GM11168 (cell line): ENCODE measurements around the gene MS4A10.

Experiments
- in situ Hi-C: fragments of 300-500 bp; cut with MboI; formaldehyde crosslinking; loops from one replicate; pipeline ENCODE4 v1.12.0; 2022; ENCODE audit warnings: low sequenced_read_pairs; ENCODE audit not compliant: unreplicated experiment

The MS4A10 gene

DNA sequence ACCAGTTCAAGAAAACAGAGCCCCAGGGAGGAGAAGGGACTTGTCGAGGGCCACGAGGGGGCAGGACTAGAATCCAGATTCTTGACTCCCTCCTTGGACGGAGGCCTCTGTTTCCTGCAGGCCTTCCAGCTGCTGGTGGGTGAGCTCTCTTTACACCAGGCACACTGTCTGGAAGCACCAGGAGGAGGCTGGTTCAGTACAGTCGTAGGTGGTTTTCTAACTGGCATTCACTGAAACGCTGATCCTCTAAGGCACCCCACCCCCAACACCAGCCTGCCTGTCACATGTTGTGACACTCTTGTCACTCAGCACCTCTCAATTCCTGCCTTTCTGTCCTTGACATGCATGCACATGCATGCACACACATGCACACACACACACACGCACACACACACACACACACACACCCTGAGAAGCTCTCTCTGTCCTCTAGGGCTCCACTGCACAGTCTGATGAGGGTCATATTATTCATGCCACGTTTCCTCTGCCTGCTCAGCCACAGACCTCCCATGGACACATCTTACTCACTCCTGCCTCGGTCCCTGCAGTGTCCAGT, 751 bp downstream of the MS4A10 start:
- in situ Hi-C loops: no loop called here

GRCh38 chr11:60786811-60787567, 1.9 kb downstream of the MS4A10 start:
- in situ Hi-C loops: no loop called here

DNA sequence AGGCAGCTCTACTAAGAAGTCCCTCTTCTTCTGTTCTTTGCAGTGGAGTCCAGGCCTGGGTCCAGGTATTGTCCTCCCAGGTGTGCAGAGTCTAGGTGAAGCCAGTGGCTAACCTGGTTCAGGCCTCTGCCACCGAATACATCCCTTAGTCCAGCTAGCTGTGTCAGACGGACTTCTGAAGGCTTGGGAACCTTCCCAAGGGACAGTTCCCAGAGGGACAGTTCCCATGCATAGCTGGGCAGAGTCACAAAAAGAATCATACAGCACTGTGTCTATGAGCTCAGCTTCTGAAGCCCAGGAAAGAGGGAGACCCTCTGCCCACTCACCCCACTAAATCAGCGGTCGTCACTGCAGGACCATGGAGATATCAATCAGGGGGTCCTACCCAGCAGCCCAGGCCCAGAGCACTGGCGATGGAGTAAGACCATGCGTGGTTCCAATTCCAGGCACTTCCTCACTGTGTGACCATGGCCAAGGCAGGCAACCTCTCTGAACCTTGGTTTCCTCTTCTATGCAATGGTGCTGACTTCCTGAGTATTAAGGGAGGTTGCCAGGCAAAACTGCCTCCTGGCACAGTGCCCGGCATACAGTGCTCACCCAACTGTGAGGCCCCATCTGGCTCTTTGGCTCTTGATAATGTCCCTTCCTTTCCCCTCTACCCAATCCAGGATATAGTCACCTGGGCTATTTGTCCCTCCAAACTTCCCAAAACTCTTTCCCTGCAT, 3.4 kb downstream of the MS4A10 start:
- in situ Hi-C loops: no loop called here

DNA sequence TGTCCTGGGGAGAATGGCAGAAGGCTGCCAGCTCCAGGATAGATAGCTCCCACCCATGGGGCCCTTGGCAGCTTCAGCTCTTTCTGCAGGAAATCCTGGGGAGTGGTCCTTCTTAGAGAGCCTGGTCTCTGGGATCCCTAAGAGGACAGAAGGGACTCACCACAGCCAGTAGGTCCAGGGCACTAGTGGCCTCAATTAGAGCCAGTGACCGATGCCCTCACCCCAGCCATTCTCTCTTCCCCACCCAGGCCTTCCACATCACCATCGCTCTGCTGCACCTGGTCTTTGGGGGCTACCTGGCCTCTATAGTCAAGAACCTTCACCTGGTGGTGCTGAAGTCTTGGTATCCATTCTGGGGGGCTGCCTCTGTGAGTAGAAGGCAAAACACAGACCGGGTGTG, 5.6 kb downstream of the MS4A10 start:
- in situ Hi-C loops: no loop called here

DNA sequence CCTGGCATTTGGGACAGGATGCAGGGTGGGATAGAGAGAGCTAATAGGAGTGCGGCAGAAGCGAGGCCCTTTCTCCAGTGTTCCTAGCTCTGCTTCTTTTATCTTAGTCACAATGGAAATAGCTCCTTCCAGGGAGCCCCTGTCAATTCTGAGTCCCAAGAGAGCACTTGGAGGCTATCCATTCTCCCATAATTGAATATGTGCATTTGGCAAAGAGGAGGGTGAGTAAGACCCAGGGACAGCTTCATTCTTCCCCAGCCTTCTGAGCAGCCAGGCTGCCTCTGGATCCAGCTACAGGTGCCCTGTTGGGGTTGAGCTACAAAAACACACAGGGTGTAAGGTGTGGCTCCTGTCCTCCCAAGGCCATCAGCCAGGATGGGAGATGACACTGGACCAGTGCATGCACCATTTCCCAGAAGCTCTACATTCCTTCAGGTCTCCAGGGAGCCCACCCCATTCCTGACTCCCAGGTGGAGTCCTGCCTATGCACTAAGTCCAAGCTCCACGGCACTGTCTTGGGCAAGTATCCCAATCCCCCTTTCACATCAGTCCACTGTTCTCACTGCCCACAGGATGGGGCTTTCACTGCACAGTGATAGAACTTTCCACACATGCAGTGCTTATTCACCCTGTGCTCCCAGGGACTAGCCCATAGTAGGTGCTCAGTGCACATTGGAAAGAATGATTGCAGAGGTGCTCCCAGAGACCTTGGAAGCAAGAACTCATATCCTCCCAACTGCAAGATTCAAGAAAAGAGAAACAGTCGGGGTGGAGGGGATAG, 6.2 kb downstream of the MS4A10 start:
- in situ Hi-C loops: no loop called here

DNA sequence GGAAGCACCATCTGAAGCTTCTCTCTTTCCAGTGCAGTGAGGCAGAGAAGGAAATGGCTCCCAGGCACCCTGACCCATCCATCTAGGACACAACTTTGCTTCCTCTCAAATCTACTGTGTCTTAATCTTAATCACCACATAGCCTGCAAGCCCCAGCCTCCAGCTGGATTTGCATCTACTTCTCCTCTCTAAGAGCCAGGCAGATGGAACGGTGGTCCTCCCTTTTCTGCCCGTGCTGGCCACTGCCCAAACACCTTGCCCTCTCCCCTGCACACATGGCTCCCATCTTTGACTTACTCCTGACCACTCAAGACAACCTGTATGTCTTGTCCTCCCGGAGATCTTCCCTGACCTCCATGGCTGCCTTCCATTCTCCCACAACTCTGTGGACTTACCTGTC, 7.4 kb downstream of the MS4A10 start:
- in situ Hi-C loops: no loop called here

DNA sequence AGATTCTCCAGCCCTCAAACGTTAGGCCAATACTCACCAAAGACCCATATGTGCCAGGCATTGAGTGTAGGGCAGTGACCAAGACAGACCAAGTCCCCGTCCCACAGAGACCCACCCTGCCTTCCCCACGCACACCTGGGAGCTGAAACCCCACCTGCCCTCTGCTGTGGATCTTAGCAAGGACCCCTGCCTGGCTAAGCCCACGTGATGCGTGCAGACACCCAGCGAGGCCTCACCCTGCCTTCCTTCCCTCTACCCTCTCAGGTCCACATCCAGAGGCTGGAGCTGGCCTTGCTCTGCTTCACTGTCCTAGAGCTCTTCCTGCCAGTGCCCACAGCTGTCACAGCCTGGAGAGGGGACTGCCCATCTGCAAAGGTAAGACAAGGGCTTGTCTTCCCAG, 10.2 kb downstream of the MS4A10 start:
- in situ Hi-C loops: no loop called here

- in situ Hi-C loops: no loop called here
These were observed 12.9 kb downstream of the MS4A10 start for GRCh38 chr11:60797846-60798630.

GRCh38 chr11:60798631-60799030, 13.5 kb downstream of the MS4A10 start:
- in situ Hi-C loops: no loop called here

- in situ Hi-C loops: no loop called here
These were observed 16.1 kb downstream of the MS4A10 start for GRCh38 chr11:60801194-60801593.

GRCh38 chr11:60803273-60803936, 18.3 kb downstream of the MS4A10 start:
- in situ Hi-C loops: no loop called here

GRCh38 chr11:60809249-60809648, 24.1 kb downstream of the MS4A10 start:
- in situ Hi-C loops: no loop called here

DNA sequence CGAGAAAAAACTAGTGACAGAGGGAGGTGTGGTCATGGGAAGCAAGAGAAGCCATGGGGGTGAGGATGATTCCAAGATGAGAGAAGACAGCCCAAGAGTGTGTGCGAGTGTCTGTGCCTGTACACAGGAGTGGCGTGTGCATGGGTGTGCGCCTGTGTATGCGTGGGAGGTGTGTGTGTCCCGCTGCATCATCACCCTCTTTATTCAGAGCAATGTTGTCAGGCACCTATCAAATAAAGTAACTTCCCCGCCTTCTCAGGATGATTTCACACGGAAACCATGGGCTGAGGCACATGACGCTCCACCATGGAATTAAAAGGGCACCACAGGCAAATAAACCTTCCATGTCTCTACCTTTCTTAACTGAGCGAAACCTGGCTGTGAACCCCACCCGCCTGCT, 24.6 kb downstream of the MS4A10 start:
- in situ Hi-C loops: no loop called here

DNA sequence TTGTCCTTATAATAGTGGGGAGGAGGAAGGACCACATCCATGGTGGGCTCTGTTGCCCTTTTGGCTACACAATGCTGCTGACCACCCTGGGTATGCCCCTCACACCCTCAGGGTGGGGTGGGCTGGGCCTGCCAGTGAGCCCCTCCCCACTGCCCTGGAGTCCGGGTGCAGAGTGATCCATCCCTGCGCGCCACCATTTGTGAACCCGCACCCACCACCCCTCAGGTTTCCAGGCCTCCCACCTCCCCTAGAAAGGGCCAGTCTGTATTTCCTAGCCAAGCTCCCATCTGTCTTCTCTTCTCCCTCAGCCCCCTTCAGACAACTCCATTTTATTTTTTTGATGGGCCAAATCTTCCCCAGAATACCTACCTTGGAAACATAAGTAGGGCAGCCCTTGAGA, 25.0 kb downstream of the MS4A10 start:
- in situ Hi-C loops: no loop called here

DNA sequence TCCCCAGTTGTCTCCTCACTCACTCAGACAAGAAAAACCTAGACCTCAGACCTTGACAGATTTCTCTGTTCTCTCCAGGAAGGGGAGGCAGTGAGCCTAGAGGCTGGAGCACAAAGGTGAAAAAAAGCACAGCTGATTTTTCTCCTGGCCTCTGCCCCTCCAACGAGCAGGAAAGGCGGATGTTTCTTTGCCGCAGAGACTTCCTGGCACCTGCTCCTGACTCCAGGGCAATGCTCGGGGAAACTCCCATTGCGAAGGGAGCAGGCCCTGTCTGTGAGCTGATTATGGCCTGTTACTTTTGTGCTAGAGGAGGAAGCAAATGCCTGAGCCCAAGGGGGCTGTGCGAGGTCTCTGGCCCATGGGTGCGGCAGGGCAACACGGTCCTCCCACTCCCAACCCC, 25.4 kb downstream of the MS4A10 start:
- in situ Hi-C loops: no loop called here

- in situ Hi-C loops: no loop called here
These were observed 28.2 kb downstream of the MS4A10 start for GRCh38 chr11:60813324-60813723.

DNA sequence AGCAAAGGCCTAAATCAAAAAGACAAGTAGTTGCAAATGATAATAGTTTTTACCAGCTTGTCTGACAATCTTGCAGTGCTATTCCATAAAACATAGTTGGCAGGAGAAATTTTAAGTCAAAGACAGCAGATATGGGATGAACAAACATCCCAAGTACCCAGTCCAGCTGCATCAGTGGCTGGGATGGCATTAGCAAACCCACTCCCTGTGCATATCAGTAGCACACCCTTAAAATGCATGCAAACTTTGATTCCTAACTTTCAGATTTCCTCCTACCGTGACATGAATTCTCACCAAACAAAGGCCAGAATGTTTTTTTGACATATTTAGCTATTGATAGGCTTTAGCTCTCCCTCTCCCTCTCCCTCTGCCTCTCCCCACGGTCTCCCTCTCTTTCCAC, 29.0 kb downstream of the MS4A10 start:
- in situ Hi-C loops: no loop called here

- in situ Hi-C loops: no loop called here
These were observed 31.5 kb downstream of the MS4A10 start for GRCh38 chr11:60816590-60817157.

GRCh38 chr11:60818057-60818456, 32.9 kb downstream of the MS4A10 start:
- in situ Hi-C loops: no loop called here
